HG02973 (cell line): ENCODE measurements around the gene SDF4.

ENCODE experiments used
- ATAC-seq: cut with Tn5 transposase; IDR thresholded peaks from one replicate; pipeline ENCODE4 v1.9.1; 2021; ENCODE audit warnings: moderate library complexity; ENCODE audit not compliant: unreplicated experiment

SDF4 gene

DNA sequence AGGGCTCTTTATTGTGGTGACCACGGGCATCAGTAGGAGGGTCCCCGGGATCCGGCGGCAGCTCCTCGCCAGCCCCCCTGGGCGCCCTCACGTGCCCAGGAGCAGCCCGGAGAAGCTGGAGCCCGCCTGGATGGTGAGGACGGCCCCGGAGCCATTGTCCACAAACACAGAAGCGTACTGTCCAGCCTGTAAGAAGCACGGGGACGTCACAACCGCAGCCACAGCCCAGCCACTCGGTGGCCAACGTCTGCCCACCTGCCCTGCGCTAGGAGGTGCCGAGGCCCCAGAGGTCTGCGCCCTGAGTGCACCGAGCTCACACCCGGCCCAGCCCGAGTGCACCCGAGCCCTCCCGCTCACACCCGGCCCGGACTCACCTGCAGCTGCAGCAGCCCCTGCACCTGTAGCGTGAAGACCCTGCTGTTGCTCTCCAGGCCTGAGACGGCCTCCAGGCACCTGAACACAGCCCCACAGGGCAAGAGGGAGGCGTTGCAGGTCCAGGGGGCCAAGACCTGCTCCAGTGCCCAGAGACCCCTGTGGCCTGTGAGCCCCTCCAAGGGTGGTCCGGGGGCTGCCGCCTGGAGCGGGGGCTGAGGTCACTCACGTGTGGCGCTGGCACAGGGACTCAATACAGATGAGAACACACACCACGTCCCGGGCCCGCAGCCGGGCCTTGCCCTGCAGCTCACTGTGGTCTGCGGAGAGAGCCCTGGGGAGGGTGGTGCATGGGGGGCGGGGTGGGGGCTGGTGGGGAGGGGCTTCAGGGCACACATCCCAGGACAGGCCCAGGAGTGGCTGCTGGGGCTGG lies 10.9 kb upstream of the SDF4 start:
- no peak for ATAC-seq

DNA sequence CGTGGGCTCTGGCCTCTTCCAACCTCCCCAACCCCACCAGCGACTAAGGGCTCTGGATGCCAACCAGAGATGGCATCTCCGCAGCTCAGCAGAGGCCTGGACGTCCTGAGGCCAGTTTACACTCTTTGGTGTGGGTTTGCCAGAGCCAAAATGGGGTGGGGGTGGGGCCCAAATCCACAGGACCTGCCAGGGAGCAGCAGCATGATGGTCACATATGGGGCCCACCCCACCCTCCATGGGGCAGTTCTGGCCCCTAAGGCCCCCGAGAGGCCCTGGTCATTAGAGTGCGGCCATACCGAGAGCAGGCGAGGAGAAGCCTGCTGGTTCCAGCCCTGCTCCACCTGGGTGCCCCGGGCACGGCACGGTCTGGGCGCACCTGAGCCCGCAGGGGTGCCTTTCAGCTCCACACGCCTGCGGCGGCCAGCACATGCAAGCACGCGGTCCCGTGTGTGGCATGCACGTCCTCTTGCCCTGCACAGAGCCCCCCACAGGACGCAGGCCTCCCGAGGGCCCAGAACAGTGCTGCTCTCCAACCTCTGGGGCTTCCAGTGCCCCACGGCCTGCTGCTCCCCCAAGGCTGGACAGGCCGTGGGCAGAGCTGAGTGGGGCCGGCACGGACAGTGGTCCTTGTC lies 9.9 kb upstream of the SDF4 start:
- ATAC-seq, result no peak

- no peak for ATAC-seq
These were observed 9.2 kb upstream of the SDF4 start for GRCh38 chr1:1240822-1241587.

GRCh38 chr1:1240348-1240732 lies 8.5 kb upstream of the SDF4 start:
- ATAC-seq, result no peak

- ATAC-seq, result no peak
These were observed 8.0 kb upstream of the SDF4 start for GRCh38 chr1:1239614-1240347.

- no peak for ATAC-seq
These were observed 7.4 kb upstream of the SDF4 start for GRCh38 chr1:1239227-1239613.

DNA sequence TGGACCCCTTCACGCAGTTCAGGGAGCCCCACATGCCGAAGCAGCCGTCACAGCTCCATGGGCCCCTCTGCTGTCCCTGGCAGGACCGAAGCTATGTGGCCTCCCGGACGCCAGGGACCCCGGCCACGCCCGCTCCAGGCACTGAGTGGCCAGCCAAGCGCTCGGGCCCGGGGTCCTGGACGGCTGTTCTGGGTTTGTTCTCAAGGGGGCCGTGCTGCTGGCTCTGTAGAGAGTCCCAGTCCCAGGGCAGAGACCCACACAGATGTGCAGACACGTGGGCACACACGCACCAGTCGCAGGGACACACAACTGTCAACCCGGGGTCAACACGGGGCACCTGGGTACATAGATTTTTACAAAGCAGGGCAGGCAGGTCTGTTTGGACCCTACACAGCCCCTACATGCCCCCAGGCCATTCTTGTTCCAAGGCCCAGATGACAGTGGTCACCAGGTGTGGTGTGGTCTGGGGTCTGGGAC lies 6.9 kb upstream of the SDF4 start:
- ATAC-seq, result no peak

DNA sequence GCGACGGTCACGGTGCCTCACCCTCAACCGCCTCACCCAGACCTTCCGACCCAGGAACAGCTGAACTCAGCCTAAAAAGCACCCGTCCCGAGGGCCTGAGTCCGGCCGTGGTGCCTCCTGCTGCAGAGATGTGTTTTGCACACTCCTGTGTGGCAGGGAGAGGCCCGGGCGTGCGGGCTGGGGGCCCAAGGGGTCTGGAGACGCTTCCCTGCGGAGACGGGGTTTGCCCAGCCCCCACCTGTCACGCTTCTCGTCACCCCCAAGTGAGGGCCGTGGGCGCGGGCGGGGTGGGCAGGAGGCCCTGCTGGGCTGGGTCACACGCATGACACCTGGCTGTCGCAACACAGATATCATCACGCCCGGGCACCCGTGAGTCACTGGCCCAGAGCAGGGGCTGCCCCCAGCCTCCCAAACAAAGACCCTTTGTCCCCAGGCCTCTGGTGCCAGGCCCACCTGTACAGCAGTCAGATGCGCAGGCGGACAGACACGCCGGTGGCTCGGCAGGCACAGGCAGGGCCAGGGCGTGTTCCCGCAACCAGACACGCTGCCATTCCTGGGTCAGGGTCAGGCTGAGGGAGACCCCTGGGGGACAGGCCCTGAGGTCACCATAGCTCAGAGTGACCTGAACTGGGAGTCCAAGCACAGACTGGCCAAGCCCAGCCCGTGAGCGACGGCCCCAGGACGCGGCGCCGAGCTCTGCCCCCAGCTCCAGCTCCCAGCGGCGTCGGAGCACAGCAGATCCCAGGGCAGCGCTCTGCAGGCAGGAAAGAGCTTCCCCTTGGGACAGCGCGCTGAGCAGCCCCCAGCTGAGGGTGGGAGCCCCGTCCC lies 6.3 kb upstream of the SDF4 start:
- no peak for ATAC-seq

DNA sequence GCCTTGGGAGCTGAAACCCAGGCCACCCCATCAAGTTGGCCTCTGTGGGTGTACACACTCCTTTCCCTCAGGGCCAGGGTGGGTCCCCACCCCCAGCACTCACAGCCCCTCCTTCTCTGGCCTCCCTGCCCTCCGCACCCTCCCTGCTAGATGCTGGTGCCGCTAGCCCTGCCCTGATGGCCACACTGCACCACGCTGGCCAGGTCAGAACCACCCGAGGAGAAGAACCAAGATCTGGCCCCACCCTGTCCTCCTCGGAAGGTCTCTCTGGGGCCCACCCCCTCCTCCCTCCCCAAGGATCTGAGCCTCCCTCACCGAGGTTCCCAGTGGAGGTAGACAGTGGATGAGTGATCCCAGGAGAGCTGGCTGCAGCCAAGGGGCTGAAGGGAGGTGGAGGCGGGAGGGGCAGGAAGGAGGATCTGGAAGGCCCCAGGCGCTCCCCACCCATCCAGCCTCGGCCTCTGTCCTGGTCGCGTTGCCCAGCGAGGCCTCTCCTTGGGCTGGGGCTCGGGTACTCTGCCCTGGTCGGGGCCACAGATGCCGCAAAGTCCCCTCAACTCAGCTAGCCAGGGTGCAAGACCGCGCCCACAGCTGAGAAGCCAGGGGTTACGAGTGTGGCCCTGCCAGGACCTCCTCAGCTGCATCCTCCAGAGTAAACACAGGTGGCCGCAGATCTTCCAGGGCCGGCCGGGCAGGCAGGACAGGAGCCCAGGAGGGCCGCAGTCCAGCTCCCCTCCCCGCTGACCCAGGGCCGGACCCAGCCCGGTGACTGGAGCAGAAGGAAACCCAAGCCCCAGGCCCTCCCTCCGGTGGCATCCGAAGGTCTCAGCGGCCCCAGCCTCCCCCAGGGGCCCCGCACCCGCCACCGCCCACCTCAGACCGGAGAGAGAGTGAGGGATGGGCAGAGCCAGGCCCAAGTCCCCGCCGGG lies 5.4 kb upstream of the SDF4 start:
- no peak for ATAC-seq

- no peak for ATAC-seq
These were observed 4.5 kb upstream of the SDF4 start for GRCh38 chr1:1236176-1236763.

DNA sequence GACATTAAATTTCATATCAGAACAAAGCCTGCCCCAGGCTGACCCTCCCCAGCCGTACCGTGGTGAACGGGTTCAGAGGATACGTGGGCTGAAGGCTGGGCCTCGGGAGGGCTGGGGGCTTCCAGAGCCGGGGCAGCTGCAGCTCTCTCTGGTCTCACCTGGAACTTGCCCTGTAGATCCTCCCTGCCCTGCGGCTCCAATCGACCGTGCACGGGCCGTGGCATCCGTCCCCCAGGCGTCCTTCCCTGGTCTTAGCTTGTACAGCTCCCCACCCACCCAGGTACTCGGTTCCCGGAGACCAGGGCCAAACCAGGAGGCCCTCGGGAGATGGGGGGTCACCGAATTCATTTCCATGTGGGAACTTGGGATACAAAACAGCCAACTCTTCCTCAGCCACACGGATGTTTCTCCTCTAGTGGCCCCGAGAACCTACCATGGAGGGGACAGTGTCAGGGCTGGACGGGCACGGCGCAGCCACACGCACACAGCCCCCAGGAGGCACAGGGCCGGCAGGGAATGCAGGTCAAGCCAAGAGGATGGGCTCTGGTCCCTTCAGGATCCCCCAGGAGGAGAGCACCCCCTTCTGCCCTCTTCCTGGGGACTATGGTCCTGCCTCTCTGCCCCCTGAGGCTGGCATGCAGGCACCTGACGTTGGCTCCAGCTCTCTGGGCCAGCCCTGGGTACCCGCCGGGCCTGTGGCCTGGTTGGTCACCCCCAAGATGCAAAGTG lies 3.4 kb upstream of the SDF4 start:
- no peak for ATAC-seq

GRCh38 chr1:1234180-1234808 lies 2.5 kb upstream of the SDF4 start:
- no peak for ATAC-seq

GRCh38 chr1:1233567-1233892 lies 1.7 kb upstream of the SDF4 start:
- ATAC-seq, result no peak

GRCh38 chr1:1232796-1233566 lies 1.2 kb upstream of the SDF4 start:
- ATAC-seq, result no peak

GRCh38 chr1:1232208-1232795 lies 501 bp upstream of the SDF4 start, which contains the start of gene B3GALT6:
TSS of gene B3GALT6 (plus strand) at chr1:1232237. CDS start at chr1:1232279, 42 bp downstream.
- no peak for ATAC-seq

DNA sequence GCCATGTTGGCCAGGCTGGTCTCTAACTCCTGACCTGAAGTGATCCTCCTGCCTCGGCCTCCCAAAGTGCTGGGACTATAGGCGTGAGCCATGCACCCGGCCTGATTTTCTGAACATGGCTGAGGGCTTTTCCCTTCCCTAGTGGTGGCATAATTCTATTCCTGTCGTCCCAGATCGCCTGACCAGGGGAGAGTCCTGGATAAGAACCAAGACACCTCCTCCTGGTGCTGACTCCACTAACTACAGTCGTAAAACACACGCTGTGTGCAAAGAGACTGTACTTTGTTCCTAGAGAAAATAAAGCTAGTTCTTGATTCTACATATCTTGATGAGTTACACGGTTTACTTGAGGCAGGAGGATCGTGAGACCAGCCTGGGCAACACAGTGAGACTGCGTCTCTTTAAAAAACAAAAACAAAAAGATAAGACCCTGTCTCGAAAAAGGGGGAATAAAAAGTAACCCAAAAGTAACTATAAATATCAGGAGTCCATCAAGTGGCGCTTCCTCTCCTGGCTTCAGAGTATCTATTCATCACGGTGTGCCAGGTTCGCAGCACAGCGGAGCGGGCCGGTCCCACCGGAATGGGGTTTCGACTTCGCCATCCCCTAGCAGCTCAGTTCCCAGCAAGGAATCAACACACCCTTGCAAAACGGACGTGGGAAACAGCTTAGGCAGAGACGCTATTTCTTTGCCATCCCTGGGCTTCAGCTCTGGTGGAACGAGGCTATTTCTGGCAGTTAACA lies 973 bp downstream of the SDF4 start:
- no peak for ATAC-seq
